Measurements from ENCODE around the gene GLT1D1.
"Not testable (repeated sequence)": the region's sequence is repeated elsewhere in the genome, so short reads cannot be mapped to it uniquely, and the experiment has no call there.

The GLT1D1 gene

DNA sequence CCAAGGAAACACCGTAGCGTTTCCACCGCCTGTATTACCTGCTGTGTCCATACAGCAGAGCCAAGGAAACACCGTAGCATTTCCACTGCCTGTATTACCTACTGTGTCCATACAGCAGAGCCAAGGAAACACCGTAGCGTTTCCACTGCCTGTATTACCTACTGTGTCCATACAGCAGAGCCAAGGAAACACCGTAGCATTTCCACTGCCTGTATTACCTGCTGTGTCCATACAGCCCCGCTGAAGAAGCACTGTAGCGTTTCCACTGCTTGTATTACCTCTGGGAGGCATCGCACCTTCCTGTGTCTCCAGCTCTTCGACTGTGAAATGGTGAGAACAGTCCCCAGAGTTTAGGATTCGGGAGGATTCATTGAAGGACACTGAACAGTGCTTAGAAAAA lies 13.4 kb upstream of the GLT1D1 start:
- peaks cover 14% of the 10 kb centered on the region for H3K4me1 Mint-ChIP-seq
- not testable (repeated sequence) for H3K27ac Mint-ChIP-seq; H3K4me3 Mint-ChIP-seq; DNase-seq (ENCODE audit: low spot score in 2 of 2); H3K36me3 Mint-ChIP-seq; ATAC-seq; H3K9me3 Mint-ChIP-seq

DNA sequence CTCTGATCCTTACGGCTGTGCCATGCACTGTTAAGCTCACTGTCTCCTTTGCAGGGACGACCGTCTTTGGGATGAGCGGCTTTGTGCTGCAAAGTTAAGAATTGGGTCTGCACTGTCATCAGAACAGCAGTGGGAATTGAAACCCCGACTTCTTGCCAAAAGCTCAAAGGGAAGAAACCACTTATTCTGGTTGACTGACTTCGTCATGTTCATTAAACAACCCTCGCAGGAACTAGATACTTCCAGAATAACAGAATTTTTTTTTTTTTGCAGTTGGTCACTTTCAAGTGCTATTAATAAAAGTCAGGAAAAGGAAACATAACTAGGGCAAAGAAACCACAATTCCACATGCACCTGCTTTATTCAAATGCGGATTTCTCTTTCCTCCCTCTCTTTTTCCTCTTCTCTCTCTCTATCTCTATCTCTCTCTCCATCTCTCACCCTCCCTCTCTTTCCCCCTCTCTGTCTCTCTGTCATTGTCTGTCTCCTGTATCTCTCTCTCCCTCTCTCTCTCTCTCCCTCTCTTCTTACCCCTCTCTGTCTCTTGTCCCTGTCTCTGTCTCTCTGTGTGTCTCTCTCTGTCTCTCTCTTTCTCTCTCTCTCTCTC lies 12.3 kb upstream of the GLT1D1 start:
- Mint-ChIP-seq H3K4me3 (no peak overlapping the region), H3K9me3 (no peaks in the 10 kb centered on the region), H3K4me1 (peaks cover 14% of the 10 kb centered on the region), H3K36me3 (no peaks in the 10 kb centered on the region), H3K27ac (no peak overlapping the region)
- ATAC-seq, result no peak
- DNase-seq (ENCODE audit: low spot score in 2 of 2), result no peak

DNA sequence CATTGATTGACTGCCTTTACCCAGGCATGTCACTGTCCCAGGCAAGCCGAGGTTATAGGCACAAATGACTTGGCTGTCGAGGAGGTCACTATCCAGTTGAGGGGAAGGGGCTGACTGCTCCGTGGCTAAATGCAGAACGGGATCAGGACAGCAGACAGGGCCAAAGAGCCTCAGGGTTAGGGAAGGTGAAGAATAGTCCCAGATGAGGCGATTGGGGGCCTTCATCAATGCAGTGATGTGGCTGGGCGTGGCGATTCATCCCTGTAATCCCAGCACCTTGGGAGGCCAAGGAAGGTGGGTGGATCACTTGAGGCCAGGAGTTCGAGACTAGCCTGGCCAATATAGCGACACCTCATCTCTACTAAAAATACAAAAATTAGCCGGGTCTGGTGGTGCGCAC lies 10.7 kb upstream of the GLT1D1 start:
- ATAC-seq (no peak), DNase-seq (ENCODE audit: low spot score in 2 of 2) (no peak)
- H3K27ac Mint-ChIP-seq, result no peak overlapping the region
- H3K36me3 Mint-ChIP-seq, result no peaks in the 10 kb centered on the region
- peaks cover 14% of the 10 kb centered on the region for H3K4me1 Mint-ChIP-seq
- no peak overlapping the region for H3K4me3 Mint-ChIP-seq
- H3K9me3 Mint-ChIP-seq, result no peaks in the 10 kb centered on the region

DNA sequence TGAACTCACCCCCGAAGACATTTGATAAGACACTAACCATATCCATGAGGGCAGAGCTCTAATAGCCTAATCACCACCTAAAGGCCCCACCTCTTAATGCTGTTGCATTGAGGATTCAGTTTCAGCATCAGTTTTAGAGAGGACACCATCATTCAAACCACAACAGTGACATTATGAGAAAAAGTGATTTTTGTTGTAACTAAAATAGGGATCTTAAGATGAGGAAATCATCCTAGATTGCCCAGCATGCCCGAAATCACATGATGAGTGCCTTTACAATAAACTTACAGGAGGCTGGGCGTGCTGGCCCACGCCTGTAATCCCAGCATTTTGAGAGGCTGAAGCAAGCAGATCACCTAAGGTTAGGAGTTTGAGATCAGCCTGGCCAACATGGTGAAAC lies 9.7 kb upstream of the GLT1D1 start:
- Mint-ChIP-seq H3K36me3 (no peaks in the 10 kb centered on the region), H3K9me3 (no peaks in the 10 kb centered on the region), H3K27ac (no peak overlapping the region), H3K4me1 (peaks cover 14% of the 10 kb centered on the region), H3K4me3 (no peak overlapping the region)
- no peak for DNase-seq (ENCODE audit: low spot score in 2 of 2)
- ATAC-seq, result no peak

DNA sequence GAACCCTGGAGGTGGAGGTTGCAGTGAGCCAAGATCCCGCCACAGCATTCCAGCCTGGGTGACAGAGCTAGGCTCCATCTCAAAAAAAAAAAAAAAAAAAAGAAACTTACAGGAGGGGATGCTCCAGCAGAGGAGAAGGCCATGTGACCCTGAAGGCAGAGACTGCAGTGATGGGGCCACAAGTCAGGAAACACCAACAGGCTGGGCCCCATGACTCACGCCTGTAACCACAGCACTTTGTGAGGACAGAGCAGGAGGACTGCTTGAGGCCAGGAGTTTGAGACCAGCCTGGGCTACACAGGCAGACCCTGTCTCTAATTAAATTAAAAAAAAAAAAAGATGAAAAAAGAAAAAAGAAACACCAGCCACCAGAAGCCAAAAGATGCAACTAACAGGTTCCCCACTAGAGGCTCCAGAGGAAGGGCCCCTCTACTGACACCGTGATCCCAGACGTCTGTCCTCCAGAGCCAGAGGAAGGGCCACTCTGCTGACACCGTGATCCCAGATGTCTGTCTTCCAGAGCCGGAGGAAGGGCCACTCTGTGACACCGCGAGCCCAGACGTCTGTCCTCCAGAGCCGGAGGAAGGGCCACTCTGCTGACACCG lies 9.1 kb upstream of the GLT1D1 start:
- no peak overlapping the region for H3K27ac Mint-ChIP-seq
- H3K9me3 Mint-ChIP-seq, result no peaks in the 10 kb centered on the region
- no peaks in the 10 kb centered on the region for H3K36me3 Mint-ChIP-seq
- ATAC-seq (peak; percentile 93), DNase-seq (ENCODE audit: low spot score in 2 of 2) (no peak)
- peaks cover 14% of the 10 kb centered on the region for H3K4me1 Mint-ChIP-seq
- H3K4me3 Mint-ChIP-seq, result no peak overlapping the region

DNA sequence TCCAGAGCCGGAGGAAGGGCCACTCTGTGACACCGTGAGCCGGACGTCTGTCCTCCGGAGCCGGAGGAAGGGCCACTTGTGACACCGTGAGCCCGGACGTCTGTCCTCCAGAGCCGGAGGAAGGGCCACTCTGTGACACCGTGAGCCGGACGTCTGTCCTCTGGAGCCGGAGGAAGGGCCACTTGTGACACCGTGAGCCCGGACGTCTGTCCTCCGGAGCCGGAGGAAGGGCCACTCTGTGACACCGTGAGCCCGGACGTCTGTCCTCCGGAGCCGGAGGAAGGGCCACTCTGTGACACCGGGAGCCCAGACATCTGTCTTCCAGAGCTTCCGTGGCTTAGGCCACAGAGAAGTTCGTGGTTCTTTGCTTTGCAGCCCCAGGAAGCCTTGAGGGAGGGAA lies 6.6 kb upstream of the GLT1D1 start:
- not testable (repeated sequence) for H3K4me1 Mint-ChIP-seq; H3K9me3 Mint-ChIP-seq; H3K4me3 Mint-ChIP-seq; DNase-seq (ENCODE audit: low spot score in 2 of 2); H3K36me3 Mint-ChIP-seq; ATAC-seq; H3K27ac Mint-ChIP-seq

DNA sequence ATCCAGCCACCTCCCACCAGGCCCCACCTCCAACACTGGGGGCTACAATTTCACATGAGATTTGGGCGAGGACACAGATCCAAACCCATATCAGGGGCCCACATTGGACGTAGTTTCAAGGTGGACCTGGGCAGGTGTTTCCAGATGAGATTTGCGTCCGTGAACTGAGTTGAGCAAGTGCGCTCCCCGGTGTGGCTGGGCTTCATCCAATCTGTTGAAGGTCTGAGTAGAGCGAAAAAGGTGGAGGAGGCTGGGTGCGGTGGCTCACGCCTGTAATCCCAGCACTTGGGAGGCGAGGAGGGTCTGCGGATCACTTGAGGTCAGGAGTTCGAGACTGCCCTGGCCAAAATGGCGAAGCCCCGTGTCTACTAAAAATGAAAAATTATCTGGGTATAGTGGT lies 4.9 kb upstream of the GLT1D1 start:
- Mint-ChIP-seq H3K9me3 (no peaks in the 10 kb centered on the region), H3K27ac (no peak overlapping the region), H3K4me3 (no peak overlapping the region), H3K4me1 (peaks cover 2% of the 10 kb centered on the region), H3K36me3 (no peaks in the 10 kb centered on the region)
- DNase-seq (ENCODE audit: low spot score in 2 of 2), result no peak
- ATAC-seq, result no peak

DNA sequence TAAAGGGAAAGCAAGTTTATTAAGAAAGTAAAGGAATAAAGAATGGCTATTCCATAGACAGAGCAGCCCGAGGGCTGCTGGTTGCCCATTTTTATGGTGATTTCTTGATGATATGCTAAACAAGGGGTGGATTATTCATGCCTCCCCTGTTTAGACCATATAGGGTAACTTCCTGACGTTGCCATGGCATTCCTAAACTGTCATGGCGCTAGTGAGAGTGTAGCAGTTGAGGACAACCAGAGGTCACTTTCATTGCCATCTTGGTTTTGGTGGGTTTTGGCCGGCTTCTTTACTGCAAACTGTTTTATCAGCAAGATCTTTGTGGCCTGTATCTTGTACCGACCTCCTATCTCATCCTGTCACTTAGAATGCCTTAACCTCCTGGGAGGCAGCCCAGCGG lies 3.5 kb upstream of the GLT1D1 start:
- not testable (repeated sequence) for H3K27ac Mint-ChIP-seq; H3K36me3 Mint-ChIP-seq; H3K9me3 Mint-ChIP-seq; ATAC-seq; H3K4me3 Mint-ChIP-seq; H3K4me1 Mint-ChIP-seq; DNase-seq (ENCODE audit: low spot score in 2 of 2)

DNA sequence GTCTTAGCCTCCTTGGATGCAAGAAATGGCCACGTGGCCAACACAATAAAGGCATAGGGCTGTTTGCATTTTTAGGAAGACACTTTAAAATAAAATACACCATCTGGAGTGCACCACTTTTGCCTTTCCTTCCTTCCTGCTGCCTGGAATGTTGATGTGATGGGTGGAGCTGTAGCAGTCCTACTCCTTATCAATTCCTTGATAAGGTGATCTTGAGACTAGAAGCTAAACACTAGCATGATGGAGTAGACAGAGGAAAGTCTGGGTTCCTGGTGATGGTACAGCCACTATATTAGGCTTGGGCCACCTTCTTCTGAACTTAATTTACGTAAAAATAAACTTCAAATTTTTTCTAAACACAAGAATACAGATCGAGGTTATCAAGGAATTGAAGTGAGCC lies 2.9 kb upstream of the GLT1D1 start:
- ATAC-seq (no peak), DNase-seq (ENCODE audit: low spot score in 2 of 2) (no peak)
- H3K4me1 Mint-ChIP-seq, result no peaks in the 10 kb centered on the region
- no peaks in the 10 kb centered on the region for H3K36me3 Mint-ChIP-seq
- no peaks in the 10 kb centered on the region for H3K9me3 Mint-ChIP-seq
- H3K27ac Mint-ChIP-seq, result no peak overlapping the region
- no peak overlapping the region for H3K4me3 Mint-ChIP-seq

DNA sequence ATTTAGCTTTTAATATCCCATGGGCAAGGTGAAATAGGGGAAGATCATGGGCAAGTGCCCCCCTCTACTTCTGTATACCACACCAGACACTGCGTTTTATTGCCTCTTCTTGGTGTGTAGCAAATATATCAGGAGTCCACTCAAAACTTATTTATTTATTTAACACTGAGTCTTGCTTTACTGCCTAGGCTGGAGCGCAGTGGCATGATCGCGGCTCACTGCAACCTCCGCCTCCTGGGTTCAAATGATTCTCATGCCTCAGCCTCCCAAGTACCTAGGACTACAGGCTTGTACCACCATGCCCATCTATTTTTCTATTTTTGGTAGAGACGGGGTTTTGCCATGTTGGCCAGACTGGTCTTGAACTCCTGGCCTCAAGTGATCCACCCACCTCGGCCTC lies 1.8 kb upstream of the GLT1D1 start:
- not testable (repeated sequence) for ATAC-seq; H3K4me3 Mint-ChIP-seq; H3K36me3 Mint-ChIP-seq; H3K4me1 Mint-ChIP-seq; DNase-seq (ENCODE audit: low spot score in 2 of 2); H3K9me3 Mint-ChIP-seq; H3K27ac Mint-ChIP-seq

DNA sequence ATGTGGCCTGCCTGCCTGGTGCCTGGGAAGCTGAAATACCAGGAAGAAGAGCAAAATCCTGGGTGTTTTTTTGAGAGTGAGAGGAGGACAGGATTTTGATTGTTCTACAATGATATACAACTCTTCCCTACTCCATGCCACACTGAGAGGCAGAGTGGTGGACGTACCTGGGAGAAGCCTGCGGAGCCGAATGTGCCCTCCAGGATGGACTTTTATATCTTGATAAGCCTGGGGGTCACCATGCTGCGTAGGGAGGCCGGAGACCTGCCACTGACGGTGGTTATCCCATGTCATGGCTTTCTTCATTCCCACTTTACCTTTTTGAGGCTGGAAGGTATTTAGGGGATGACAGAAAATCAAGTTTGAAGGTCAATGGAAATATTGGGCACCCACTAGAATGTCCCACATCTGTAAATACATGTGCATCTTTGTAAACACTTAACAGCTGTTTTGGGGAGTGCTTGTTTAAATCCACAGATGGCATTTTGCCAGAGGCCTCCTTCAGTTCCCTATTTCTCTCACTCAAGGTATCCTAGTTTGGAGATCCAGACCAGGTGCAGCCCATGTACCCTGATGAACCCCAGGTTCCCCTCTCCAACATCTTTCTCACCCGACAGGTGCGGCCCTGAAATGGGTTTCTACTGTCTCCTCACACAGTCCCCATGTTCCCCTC lies 1.1 kb upstream of the GLT1D1 start:
- DNase-seq (ENCODE audit: low spot score in 2 of 2) (no peak), ATAC-seq (no peak)
- H3K9me3 Mint-ChIP-seq, result no peaks in the 10 kb centered on the region
- no peaks in the 10 kb centered on the region for H3K36me3 Mint-ChIP-seq
- no peaks in the 10 kb centered on the region for H3K4me1 Mint-ChIP-seq
- H3K27ac Mint-ChIP-seq, result no peak overlapping the region
- H3K4me3 Mint-ChIP-seq, result no peak overlapping the region

DNA sequence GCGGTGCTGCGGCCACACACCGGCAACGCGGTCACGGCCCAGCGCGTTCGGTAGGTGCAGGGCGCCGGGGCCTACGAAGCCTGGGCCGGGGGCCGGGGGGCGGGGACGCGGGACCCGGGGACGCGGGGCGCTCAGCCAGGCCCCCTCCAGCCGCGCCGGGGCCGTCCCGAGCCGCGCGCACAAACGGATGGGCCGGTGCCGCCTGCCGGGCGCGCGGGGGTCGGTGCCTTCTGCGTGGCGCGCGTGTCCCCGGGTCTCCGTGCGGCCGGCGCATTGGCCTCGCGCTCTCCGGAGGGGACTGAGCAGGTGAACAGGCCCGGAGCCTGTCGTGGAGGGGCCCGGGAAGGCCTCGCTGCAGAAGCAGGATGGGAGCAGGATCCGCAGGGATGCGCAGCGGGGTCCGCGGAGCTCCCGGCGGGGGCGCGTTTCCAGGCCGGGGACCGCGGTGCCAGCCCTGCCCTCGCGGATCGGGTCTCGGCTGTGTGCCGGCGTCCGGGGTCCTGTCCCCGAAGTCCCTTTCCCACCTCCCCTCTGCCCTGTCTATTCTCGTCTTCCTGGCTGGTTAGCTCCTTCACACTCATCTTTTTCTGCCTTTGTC lies 421 bp downstream of the GLT1D1 start:
- no peak for DNase-seq (ENCODE audit: low spot score in 2 of 2)
- H3K9me3 Mint-ChIP-seq, result no peaks in the 10 kb centered on the region
- no peak overlapping the region for H3K27ac Mint-ChIP-seq
- peak overlapping the region; percentile 36 for H3K4me3 Mint-ChIP-seq
- peak; percentile 42 for ATAC-seq
- no peaks in the 10 kb centered on the region for H3K4me1 Mint-ChIP-seq
- no peaks in the 10 kb centered on the region for H3K36me3 Mint-ChIP-seq

DNA sequence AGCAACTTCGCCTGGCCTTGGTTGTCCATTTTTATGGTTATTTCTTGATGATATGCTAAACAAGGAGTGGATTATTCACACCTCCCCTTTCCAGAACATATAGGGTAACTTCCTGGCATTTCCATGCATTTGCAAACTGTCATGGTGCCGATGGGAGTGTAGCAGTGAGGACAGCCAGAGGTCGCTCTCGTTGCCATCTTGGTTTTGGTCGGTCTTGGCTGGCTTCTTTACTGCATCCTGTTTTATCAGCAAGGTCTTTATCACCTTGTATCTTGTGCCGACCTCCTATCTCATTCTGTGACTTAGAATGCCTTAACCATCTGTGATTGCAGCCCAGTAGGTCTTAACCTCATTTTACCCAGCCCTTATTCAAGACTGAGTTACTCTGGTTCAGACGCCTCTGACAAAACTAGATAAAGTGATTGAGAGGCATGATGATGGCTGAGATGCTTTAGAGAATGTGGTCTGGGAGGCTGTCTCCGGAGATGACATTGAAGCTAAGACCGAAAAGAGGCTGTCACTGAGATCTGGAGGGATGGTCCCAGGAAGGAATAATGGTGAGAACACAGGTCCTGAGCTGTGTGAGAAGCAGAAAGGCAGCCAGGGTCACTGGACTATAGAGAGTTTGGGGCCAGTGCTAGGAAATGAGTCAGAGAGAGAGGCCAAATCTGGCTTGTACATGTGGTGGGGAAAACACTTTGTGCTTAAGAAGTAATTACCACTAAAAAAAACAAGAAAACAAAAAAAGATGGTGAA lies 2.9 kb downstream of the GLT1D1 start:
- no peak overlapping the region for H3K4me3 Mint-ChIP-seq
- H3K9me3 Mint-ChIP-seq, result no peaks in the 10 kb centered on the region
- no peak for DNase-seq (ENCODE audit: low spot score in 2 of 2)
- H3K4me1 Mint-ChIP-seq, result no peaks in the 10 kb centered on the region
- H3K36me3 Mint-ChIP-seq, result no peaks in the 10 kb centered on the region
- H3K27ac Mint-ChIP-seq, result no peak overlapping the region
- ATAC-seq, result no peak

DNA sequence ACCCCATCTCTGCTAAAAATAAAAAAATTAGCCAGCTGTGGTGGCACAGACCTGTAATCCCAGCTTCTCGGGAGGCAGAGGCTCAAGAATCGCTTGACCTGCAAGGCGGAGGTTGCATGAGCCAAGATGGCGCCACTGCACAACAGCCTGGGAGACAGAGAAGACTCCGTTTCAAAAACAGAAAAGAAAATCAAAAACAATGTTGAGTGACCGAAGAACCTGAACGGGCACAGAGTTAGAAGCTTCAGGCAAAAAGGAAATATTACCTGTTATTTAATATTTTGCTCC lies 3.5 kb downstream of the GLT1D1 start:
- Mint-ChIP-seq H3K36me3 (no peaks in the 10 kb centered on the region), H3K9me3 (no peaks in the 10 kb centered on the region), H3K27ac (no peak overlapping the region), H3K4me1 (no peaks in the 10 kb centered on the region), H3K4me3 (no peak overlapping the region)
- no peak for DNase-seq (ENCODE audit: low spot score in 2 of 2)
- no peak for ATAC-seq

DNA sequence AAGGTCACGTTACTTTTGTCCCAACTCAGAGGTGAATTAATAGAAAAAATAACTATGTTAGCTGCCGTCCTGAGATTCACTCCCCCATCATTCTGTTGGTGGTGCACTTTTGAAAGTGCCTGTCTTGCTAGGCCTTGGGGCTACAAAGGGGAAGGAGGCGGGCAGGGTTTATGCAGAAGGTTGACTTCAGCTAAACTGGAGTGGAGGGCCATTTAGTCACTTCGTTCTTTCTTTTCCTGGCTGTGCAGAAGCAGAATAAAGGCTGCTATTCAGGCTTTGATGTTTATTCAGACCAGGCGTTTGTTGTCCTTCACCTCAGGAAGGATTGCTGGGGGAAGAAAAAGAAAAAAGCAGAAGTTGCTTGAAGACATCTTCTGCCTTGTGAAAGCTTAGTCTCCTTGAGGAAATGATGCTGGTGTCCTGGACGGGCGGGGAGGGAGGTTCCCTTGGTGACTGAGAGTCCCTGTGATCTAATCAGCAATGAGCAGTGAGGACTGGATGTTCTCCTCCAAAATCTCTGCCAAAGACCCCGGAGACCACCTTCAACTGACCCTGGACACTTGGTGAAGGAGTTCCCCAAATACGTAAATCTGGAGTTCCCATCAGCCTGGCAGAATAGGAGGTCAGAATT lies 4.0 kb downstream of the GLT1D1 start:
- H3K9me3 Mint-ChIP-seq, result no peaks in the 10 kb centered on the region
- no peaks in the 10 kb centered on the region for H3K4me1 Mint-ChIP-seq
- H3K36me3 Mint-ChIP-seq, result no peaks in the 10 kb centered on the region
- DNase-seq (ENCODE audit: low spot score in 2 of 2), result no peak
- ATAC-seq, result no peak
- no peak overlapping the region for H3K4me3 Mint-ChIP-seq
- no peak overlapping the region for H3K27ac Mint-ChIP-seq
